Measurements from ENCODE around the gene CLEC3B. TPM values are rescaled to one million over a fixed set of nuclear protein-coding genes. Genes with fewer than 3 reads are reported as not detected.
"Not testable (repeated sequence)": the region's sequence is repeated elsewhere in the genome, so short reads cannot be mapped to it uniquely, and the experiment has no call there.

Gene CLEC3B
- total RNA-seq, 1 donor from 2014 or later: 0.60 TPM

DNA sequence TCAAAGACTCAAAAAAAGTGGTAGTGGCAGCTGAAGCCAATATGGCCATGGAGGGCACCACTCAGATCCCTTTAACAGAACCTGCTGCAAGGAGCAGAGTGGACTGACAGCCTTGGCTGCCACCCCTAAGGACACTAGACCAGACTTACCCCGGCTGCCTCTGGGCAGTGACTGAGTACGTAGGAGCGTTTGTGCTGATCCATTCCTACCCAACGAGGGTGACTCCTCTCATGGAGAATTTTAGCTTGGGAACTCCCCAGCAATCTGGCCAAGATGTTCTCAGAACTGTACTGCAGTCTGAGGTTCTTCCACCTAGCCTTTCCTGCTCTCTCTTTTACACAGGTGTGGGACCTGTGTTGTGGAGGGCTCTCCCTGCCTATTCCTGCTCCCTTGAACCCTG is 22.1 kb downstream of the CLEC3B start:
- TF ChIP-seq, protein P1, sequence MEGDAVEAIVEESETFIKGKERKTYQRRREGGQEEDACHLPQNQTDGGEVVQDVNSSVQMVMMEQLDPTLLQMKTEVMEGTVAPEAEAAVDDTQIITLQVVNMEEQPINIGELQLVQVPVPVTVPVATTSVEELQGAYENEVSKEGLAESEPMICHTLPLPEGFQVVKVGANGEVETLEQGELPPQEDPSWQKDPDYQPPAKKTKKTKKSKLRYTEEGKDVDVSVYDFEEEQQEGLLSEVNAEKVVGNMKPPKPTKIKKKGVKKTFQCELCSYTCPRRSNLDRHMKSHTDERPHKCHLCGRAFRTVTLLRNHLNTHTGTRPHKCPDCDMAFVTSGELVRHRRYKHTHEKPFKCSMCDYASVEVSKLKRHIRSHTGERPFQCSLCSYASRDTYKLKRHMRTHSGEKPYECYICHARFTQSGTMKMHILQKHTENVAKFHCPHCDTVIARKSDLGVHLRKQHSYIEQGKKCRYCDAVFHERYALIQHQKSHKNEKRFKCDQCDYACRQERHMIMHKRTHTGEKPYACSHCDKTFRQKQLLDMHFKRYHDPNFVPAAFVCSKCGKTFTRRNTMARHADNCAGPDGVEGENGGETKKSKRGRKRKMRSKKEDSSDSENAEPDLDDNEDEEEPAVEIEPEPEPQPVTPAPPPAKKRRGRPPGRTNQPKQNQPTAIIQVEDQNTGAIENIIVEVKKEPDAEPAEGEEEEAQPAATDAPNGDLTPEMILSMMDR (IDR thresholded peaks at IDR 0.05; ENCODE audit: unreplicated experiment): no peak
- Mint-ChIP-seq H3K4me3 (no peak overlapping the region), H3K36me3 (no peaks in the 10 kb centered on the region), H3K27ac (no peak overlapping the region), H3K27me3 (ENCODE audit: low read depth) (peaks cover 13% of the 10 kb centered on the region), H3K9me3 (no peaks in the 10 kb centered on the region), H3K4me1 (peaks cover 3% of the 10 kb centered on the region)
- no peak for DNase-seq (ENCODE audit: low spot score in 2 of 2, unreplicated experiment in 2 of 2)

DNA sequence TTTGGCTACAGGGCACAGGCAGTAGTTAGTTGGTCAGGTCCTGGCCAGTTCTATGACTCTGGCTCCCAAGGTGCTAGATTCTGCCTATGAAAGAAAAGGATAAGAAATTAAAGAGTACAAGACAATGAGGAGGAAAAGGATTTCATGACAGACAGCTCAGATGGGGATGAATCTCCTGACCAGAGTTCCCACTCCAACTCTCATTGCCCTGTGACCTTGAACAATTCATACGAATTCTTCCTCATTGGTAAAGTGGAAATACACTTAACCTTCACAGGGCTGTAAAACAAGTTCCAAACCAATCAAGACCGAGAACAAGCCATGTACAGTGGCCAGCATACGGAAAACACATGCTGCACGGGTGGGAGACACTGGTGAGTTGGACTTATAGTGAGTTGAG is 23.7 kb downstream of the CLEC3B start:
- Mint-ChIP-seq H3K4me1 (peaks cover 2% of the 10 kb centered on the region), H3K36me3 (no peaks in the 10 kb centered on the region), H3K4me3 (no peak overlapping the region), H3K9me3 (no peaks in the 10 kb centered on the region), H3K27ac (no peak overlapping the region), H3K27me3 (ENCODE audit: low read depth) (peaks cover 13% of the 10 kb centered on the region)
- no peak for DNase-seq (ENCODE audit: low spot score in 2 of 2, unreplicated experiment in 2 of 2)
- TF ChIP-seq, protein P1 (IDR thresholded peaks at IDR 0.05; ENCODE audit: unreplicated experiment): no peak

DNA sequence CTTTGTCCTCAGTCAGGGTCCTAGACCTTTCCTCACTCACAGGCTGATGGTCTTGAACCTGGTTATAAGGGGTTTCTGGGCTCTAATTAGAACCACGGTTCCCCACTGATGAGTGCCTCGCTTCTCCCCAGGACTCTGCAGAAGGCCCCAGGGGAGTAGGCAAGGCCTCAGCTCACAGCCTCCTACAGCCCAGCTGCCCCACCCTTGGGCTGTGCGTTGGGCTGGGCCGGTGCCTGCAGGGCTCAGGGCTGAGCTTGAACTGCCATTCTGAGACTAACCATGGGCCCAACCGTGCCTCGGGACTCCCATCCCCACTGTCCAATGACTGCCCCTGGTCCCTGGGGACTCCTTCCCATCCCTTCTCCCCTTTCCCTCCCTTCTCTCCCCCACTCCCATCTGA is 25.6 kb downstream of the CLEC3B start:
- peaks cover 13% of the 10 kb centered on the region for H3K27me3 Mint-ChIP-seq (ENCODE audit: low read depth)
- peaks cover 16% of the 10 kb centered on the region for H3K4me1 Mint-ChIP-seq
- H3K36me3 Mint-ChIP-seq: no peaks in the 10 kb centered on the region
- H3K9me3 Mint-ChIP-seq: no peaks in the 10 kb centered on the region
- H3K4me3 Mint-ChIP-seq: no peak overlapping the region
- DNase-seq (ENCODE audit: low spot score in 2 of 2, unreplicated experiment in 2 of 2): no peak
- TF ChIP-seq, protein P1 (IDR thresholded peaks at IDR 0.05; ENCODE audit: unreplicated experiment): no peak
- H3K27ac Mint-ChIP-seq: no peak overlapping the region

DNA sequence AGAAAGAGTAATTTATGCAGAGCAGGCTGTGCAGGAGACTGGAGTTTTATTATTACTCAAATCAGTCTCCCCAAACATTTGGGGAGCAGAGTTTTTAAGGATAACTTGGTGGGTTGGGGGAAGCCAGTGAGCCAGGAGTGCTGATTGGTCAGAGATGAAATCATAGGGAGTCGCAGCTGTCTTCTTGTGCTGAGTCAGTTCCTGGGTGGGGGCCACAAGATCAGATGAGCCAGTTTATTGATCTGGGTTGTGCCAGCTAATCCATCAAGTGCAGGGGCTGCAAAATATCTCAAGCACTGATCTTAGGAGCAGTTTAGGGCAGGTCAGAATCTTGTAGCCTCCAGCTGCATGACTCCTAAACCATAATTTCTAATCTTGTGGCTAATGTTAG is 27.7 kb downstream of the CLEC3B start:
- DNase-seq (ENCODE audit: low spot score in 2 of 2, unreplicated experiment in 2 of 2); H3K4me3 Mint-ChIP-seq; H3K27me3 Mint-ChIP-seq (ENCODE audit: low read depth); H3K27ac Mint-ChIP-seq; H3K36me3 Mint-ChIP-seq; H3K9me3 Mint-ChIP-seq: not testable (repeated sequence)
- peaks cover 32% of the 10 kb centered on the region for H3K4me1 Mint-ChIP-seq

DNA sequence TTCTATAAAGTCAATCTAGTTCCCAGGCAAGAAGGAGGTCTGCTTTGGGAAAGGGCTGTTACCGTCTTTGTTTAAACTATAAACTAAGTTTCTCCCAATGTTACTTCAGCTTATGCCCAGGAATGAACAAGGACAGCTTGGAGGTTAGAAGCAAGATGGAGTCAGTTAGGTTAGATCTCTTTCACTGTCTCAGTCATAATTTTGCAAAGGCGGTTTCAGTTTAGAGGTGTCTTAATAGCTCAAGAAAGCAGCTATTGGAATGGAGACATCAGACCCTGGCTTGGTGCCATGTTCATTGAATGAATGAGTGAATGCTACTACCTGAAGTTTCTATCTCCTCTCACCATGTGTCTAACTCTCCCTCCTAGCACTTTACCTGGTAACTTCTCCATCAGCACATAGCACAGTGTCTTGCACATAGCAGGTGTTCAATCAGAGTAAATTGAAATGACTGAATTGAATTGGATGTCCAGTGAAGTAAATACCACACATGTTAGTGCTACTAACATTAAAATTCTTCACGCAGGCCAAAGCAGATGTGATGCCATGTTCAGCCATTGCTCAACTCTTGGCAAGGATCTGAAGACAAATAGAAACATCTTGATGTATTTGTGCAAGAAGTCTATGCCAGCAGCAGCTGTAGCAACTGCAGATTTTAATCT is 28.2 kb downstream of the CLEC3B start:
- H3K27ac Mint-ChIP-seq: no peak overlapping the region
- H3K36me3 Mint-ChIP-seq: no peaks in the 10 kb centered on the region
- no peaks in the 10 kb centered on the region for H3K9me3 Mint-ChIP-seq
- no peak for DNase-seq (ENCODE audit: low spot score in 2 of 2, unreplicated experiment in 2 of 2)
- no peak overlapping the region for H3K4me3 Mint-ChIP-seq
- H3K27me3 Mint-ChIP-seq (ENCODE audit: low read depth): peaks cover 4% of the 10 kb centered on the region
- H3K4me1 Mint-ChIP-seq: peaks cover 37% of the 10 kb centered on the region
- TF ChIP-seq, protein P1 (IDR thresholded peaks at IDR 0.05; ENCODE audit: unreplicated experiment): no peak

DNA sequence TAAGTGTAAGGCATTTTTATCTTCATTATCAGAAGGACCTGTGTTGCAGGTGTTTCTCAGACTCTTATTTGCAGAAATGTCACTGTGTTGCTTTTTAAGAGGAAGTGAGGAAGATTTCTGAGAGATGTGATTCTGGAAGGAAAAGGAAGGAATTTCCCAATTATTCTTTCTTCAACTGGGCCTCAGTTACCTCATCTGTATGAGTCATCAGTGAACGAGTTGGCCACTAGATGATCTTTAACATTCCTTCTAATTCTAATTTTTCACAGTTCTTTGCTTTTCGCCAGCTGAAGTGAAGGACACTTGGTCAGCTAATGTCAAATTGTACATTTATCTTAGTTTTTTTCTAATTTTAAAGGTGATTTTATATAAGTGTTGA is 28.9 kb downstream of the CLEC3B start:
- peaks cover 3% of the 10 kb centered on the region for H3K27me3 Mint-ChIP-seq (ENCODE audit: low read depth)
- H3K4me3 Mint-ChIP-seq: no peak overlapping the region
- peaks cover 38% of the 10 kb centered on the region for H3K4me1 Mint-ChIP-seq
- H3K9me3 Mint-ChIP-seq: no peaks in the 10 kb centered on the region
- H3K36me3 Mint-ChIP-seq: no peaks in the 10 kb centered on the region
- TF ChIP-seq, protein P1 (IDR thresholded peaks at IDR 0.05; ENCODE audit: unreplicated experiment): no peak
- no peak overlapping the region for H3K27ac Mint-ChIP-seq
- no peak for DNase-seq (ENCODE audit: low spot score in 2 of 2, unreplicated experiment in 2 of 2)
